CD4-positive, alpha-beta T cell treated with Interleukin-10 for 1 hour (primary cell): Measurements from ENCODE around the gene PANK2.
"Not testable (repeated sequence)": the region's sequence is repeated elsewhere in the genome, so short reads cannot be mapped to it uniquely, and the experiment has no call there.

Experiments used
- DNase-seq: peaks from one replicate; pipeline ENCODE4 v3.0.0-alpha.2; 2020

The PANK2 gene

DNA sequence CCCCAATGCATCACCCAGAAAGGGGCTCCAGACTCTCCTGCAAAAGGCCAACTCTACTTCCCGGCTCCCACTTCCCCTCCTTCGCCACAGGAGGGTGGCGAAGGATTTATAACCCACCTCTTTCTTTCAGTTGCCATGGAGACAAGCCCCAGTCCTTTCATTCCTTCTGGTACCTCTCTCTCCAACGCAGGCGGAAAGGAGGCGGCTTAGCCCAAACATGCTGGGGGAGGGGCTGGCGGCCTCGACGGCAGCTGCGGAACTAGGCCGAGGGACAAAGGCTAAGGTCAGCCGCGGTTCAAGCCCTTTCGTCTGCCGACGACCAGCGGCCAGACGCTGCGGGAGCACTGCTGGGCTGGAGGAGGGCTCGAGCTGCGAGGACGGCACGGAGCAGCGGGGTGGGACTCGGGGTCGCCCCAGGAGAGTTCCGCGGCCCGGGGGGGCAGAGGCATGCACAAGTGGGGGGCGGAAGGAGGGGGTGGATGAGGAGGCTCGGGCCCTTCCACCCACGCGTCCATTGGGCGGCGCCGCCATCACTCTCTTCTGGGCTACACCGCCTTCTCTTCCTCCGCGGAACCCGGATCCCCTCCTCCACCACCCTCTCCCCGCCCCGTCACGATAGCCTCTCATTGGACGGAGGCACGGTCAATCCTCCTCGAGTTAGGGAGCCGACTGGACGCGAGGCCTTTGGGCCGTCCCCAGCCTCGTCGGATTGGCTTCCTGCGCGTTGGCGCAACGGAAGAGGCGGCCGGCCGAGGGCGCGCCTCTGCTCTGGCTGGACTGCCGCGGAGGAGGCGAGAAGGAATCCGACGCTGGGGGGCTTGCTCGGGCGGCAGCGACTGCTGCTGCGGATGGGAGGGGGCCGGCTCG is at the start of gene PANK2:
Gene PANK2, plus strand, starts transcription at position 766 of the 867 bp plus-strand sequence.
- peak; percentile 98 for DNase-seq

- not testable (repeated sequence) for DNase-seq
Measured at GRCh38 chr20:3840201-3840600, 49.0 kb upstream of the PANK2 start.

DNA sequence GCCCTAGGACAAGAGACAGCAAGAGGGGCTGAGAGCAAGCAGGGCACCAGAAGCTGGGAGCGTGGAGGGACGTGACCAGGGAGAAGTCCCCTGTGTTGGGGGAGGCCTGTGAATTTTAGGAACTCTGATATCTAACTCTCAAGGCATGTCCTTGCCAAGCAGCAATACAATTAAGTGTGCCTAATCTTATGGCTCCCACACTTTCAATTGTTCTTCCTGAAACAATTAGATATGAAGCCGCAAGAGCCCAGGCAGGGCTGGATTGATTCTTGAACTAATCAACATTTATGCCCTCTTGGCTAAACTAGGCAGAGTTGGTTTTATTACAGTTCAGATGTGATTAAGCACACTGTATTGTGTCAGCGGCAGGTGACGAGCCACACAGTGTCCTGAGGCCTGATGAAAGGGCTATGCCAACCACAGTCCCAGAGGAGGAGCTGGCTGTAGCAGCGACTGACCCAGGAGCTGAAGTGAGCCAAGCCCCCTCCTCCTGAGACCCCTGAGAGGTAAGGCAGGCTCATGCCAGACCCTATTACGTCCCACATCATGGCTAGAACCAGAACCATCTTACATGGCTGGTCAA is 46.7 kb upstream of the PANK2 start:
- DNase-seq = no peak

DNA sequence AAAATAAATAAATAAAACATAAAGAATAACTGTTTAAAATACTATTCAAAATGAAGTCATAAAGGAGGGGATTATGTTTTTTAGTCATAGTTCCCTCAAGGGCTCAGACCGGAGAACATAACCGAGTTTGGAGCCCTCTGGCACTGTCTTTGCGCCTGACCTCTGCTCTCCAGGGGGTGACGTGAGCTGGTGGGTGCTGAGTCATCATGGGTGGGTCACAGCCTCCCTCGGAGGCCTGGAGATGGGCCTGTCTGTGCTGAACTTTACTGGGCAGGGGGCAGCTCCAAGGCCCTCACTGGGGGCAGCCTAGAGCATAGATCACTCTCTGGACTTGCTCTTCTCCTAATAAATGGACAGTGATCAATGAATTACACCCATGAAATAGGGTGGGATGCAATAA is 45.7 kb upstream of the PANK2 start:
- DNase-seq = no peak

DNA sequence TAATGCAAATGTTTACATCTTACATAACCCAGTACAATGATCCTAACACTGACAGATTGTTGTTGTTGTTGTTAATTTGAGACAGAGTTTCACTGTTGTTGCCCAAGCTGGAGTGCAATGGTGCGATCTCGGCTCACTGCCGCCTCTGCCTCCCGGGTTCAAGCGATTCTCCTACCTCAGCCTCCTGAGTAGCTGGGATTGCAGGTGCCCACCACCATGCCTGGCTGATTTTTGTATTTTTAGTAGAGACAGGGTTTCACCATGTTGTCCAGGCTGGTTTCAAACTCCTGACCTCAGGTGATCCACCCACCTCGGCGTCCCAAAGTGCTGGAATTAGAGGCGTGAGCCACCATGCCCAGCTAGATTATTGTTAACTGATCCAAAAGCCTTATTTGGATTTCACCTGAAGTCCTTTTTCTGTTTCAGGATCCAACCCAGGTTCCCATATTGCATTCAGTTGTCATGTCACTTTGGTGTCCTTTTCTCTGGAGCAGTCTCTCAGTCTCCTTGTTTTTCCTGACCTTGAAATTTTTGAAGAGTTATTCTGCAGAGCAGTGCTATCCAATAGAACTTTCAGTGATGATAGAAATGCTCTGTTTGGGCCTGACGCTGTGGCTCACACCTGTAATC is 45.1 kb upstream of the PANK2 start:
- DNase-seq = not testable (repeated sequence)

DNA sequence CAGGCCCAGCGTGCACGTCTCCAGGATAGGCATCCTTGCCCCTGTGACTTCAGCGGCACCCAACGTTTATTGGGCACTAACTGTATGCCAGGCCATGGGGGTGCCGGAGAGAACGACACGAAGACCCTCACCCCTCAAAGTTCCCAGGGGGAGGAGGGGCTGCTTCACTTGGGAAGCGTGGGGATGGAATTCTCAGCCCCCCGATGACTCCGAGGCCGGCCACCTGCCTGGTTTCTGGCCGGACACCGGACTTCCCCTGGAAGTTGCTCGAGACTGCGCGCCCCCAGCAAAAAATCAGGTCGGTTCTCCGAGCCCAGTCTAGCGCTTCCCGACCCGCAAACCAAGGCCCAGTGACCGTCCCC is 42.8 kb upstream of the PANK2 start:
- no peak for DNase-seq

GRCh38 chr20:3846740-3847428 is 42.3 kb upstream of the PANK2 start, which contains the start of gene MAVS:
MAVS (plus strand) TSS chr20:3846834; CDS start chr20:3854625, 7,791 bp downstream.
- DNase-seq = peak; percentile 87

DNA sequence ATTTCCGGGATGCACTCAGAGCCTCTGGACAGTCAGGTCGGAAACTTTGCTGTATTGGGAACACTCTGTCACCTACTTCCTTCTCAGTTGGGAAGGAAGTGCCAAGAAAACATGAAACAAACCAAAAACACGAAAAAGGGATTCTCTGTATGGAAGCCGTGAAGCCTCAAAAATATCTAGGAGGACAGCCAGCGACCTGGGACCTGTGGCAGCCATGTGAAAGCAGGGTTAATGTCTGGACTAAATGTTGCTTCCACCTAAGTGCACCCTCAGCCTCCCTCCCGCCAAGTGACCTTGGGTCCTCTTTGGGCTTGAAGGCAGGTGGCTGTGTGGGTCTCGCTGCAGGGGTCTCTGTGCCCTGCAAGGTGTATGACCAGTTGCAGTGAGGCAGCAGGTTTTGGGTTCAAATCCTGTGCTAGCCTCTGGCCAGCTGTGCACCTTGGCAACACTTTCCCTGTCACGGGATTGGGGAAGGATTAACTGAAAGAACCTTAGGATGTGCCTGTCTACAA is 41.7 kb upstream of the PANK2 start:
- no peak for DNase-seq

DNA sequence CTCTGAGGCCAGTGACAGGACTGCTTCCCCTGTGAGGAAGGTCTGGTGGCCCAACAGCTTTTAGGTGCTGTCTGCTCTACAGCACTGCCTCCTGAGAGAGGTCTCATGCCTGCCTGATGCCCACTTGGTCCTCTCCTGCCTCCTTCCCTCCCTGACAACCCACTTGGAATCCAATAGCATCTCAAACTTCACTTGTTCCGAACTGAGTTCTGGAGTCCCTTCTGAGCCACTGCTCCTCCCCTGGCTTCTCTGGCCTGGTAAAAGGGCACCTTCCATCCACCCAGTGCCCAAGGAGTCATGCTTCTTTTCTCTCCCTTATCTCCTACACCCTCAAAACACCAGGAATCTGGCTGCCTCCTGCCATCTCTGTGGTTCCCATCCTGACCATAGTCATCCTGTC is 40.6 kb upstream of the PANK2 start:
- DNase-seq = no peak

DNA sequence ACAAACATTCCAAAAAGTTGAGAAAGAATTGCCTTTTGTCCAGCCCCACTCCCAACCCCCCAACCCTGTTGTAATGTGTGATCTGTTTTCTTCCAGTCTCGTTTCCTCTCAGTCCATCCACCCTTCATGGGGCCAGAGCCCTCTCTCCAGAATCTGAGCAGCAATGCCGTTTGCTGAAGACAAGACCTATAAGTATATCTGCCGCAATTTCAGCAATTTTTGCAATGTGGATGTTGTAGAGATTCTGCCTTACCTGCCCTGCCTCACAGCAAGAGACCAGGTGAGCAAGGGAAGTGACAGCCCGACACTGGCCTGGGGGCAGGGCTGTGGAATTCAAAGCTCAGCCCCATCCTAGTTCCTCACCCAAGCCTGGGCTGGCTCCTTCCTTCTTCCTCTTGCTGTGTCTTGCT is 34.7 kb upstream of the PANK2 start:
- no peak for DNase-seq

DNA sequence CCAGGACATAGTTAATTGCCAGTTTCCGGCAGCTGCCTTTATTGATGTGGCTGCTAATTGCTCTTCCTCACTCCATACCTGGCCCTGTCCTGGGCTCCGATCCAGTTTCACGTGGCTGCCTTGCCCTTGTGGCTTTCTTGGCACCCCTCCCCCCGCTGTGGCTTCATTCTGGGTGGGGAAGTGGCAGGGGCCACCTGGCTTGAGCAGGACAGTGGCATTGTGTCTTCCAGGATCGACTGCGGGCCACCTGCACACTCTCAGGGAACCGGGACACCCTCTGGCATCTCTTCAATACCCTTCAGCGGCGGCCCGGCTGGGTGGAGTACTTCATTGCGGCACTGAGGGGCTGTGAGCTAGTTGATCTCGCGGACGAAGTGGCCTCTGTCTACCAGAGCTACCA is 31.8 kb upstream of the PANK2 start:
- DNase-seq = no peak

- no peak for DNase-seq
Measured at GRCh38 chr20:3858689-3859088, 30.5 kb upstream of the PANK2 start.

- DNase-seq = no peak
Measured at GRCh38 chr20:3861191-3861590, 28.0 kb upstream of the PANK2 start.

GRCh38 chr20:3862333-3862732 is 26.9 kb upstream of the PANK2 start:
- no peak for DNase-seq

DNA sequence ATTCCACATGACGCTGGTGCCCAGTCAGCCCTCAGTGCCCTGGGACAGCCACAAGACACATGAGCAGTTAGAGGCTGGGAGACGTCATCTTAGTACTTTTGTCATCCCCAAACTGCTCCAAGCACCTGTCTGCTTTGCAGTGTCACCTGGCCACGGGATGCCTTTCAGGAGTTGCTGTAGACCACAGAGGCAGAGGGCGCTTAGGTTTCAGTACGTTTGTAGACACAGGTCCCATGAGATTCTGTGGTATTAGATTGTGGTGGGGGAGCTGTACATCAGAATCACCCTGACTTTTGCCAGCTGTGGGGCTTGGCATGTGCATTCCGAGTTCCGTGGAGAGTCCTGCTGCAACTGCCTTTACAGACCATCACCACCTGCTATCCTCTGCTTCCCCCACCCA is 25.9 kb upstream of the PANK2 start:
- no peak for DNase-seq

GRCh38 chr20:3864518-3864917 is 24.7 kb upstream of the PANK2 start:
- DNase-seq = no peak

DNA sequence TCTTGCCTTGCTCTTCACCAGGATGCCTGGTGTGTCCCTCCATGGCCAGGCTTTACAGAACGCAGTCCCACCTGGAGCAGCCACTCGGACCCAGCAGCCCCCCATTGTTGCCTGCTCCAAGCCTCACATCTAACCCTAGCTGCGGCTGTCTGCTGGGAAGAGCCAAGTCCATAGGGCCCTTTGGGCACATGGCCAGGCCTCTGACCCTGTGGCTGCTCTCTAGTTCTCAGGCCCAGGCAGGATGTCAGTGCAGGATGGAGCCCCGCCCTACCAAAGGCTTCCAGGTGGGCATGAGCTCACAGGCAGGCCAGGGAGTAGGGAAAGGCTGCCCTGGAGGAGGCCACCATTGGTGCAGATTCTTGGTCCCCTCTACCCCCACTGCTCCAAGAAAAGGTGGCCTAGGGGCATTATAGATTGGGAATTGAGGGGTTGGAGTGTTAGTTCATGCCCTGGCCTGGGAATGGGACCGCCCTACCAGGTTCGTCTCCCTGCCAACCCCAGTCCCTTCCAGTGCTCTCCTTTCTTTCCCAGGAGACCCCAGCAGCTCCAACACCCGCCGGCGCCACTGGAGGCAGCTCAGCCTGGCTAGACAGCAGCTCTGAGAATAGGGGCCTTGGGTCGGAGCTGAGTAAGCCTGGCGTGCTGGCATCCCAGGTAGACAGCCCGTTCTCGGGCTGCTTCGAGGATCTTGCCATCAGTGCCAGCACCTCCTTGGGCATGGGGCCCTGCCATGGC is 23.9 kb upstream of the PANK2 start:
- no peak for DNase-seq

DNA sequence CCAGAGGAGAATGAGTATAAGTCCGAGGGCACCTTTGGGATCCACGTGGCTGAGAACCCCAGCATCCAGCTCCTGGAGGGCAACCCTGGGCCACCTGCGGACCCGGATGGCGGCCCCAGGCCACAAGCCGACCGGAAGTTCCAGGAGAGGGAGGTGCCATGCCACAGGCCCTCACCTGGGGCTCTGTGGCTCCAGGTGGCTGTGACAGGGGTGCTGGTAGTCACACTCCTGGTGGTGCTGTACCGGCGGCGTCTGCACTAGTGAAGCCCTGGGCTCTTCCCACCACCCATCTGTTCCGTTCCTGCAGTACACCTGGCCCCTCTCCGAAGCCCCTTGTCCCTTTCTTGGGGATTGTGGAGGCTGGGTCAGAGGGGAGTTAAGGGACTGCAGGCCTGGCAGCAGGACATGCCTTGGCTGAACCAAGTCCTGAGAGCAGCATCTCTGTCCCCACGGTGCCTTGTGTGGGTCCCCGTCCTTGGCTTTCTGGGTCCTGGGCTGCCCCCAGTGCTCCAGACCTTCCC is 23.2 kb upstream of the PANK2 start:
- no peak for DNase-seq

DNA sequence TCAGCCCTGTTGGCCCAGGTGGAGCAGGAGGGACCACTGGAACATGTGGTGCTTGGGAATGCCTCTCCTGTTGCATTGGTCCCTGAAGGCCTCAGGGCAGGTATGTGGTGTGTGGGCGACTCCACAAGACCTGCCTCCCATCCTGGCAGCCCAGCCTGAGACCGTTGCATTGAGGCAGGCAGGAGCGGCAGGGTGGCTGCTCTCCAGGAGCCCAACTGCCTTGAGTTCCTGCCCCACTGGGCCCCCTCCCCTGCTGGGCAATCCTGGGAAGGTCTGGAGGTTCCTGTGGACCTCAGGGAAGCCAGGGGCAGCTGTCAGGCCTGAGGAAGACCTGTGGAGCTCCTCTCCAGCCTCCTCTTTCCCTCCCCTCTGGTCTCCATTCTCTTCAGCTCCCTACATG is 22.7 kb upstream of the PANK2 start:
- DNase-seq = no peak

DNA sequence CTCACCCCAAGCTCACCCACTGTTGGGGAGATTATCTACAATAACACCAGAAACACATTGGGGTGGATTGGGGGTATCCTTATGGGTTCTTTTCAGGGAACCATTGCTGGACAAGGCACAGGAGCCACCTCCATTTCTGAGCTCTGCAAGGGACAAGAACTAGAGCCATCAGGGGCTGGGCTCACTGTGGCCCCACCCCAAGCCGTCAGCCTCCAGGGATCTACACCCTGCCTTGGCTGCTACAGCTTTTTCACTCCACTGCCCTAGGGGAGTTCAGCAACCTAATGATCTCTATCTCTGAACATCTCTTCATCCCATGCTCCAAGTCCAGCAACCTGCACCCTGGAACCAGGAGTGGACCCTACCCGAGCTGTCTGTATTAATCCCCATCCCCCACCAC is 21.4 kb upstream of the PANK2 start:
- no peak for DNase-seq

DNA sequence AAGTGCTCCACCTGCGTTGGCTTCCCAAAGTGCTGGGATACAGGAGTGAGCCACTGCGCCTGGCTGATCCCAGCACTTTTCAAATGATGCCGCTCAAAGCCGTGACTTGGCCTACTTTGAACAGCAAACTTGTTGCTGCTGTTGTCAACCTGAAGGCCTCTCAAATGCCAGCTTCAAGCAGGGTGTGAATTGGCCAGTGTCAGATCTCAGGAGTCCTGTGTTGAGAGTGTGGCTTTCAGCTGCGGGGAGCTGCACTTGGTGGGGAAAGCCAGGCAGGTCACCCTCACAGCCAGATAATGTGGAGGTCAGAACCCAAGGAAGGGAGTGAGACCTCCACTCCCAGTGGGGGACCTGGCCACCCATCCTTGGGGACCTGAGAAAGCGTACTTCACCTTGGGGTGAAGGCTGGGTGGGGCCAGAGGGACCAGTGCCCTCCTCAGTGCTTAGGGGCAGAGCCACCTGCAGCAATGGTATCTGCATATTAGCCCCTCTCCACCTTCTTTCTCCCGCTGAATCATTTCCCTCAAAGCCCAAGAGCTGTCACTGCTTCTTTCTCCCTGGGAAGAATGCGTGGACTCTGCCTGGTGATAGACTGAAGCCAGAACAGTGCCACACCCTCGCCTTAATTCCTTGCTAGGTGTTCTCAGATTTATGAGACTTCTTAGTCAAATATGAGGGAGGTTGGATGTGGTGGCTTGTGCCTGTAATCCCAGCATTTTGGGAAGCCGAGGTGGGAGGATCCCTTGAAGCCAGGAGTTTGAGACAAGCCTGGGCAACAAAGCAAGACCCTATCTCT is 19.1 kb upstream of the PANK2 start:
- DNase-seq = no peak
